ENCODE data around the gene PRKD1. TPM values are rescaled to one million over a fixed set of nuclear protein-coding genes. Genes with fewer than 3 reads are reported as not detected.

The PRKD1 gene
- total RNA-seq, 2 experiments from 2014 or later: not detected

DNA sequence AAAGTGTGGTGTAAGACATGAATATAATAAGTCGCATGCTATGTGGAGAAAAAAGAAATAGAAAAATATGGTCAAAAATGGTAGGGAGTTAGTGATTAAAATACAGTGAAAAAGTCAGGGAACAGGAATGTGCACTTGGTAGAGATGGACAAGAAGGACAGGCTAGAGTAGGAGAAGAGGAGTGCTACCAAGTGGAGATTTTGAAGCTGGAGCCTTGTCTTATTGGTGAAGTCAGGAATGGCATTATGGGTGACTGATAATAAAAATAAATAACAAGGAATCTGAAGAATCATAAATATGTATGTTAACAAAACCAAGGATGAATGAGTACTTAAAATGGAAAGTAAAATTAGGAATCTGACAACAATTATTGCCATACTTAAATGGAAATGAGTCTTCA is 204.8 kb downstream of the PRKD1 start:
- no peaks in the 10 kb centered on the region for H3K9me3 ChIP-seq (ENCODE audit: control insufficient read depth in 1 of 2, insufficient read depth in 1 of 2, low read length in 2 of 2)
- no peaks in the 10 kb centered on the region for H3K27me3 ChIP-seq (ENCODE audit: control insufficient read depth in 1 of 2, insufficient read depth in 2 of 2, low read length in 2 of 2)
- ChIA-PET CTCF (no interaction called here), POLR2A (no interaction called here)
- Mint-ChIP-seq H3K9me3 (peaks cover 14% of the 10 kb centered on the region), H3K4me3 (no peak overlapping the region), H3K36me3 (ENCODE audit: low read depth) (no peaks in the 10 kb centered on the region), H3K27ac (no peak overlapping the region), H3K4me1 (ENCODE audit: low read depth) (no peaks in the 10 kb centered on the region), H3K27me3 (no peaks in the 10 kb centered on the region)
- no peak overlapping the region for H3K27ac ChIP-seq (ENCODE audit: low read depth in 1 of 2, low read length in 2 of 2)
- no peak overlapping the region for H3K4me3 ChIP-seq (ENCODE audit: low read length)
- H3K36me3 ChIP-seq (ENCODE audit: insufficient read depth, low read length): no peaks in the 10 kb centered on the region
- intact Hi-C loops (cut with DNase I, micrococcal nuclease): no loop called here
- TF ChIP-seq, protein P1, sequence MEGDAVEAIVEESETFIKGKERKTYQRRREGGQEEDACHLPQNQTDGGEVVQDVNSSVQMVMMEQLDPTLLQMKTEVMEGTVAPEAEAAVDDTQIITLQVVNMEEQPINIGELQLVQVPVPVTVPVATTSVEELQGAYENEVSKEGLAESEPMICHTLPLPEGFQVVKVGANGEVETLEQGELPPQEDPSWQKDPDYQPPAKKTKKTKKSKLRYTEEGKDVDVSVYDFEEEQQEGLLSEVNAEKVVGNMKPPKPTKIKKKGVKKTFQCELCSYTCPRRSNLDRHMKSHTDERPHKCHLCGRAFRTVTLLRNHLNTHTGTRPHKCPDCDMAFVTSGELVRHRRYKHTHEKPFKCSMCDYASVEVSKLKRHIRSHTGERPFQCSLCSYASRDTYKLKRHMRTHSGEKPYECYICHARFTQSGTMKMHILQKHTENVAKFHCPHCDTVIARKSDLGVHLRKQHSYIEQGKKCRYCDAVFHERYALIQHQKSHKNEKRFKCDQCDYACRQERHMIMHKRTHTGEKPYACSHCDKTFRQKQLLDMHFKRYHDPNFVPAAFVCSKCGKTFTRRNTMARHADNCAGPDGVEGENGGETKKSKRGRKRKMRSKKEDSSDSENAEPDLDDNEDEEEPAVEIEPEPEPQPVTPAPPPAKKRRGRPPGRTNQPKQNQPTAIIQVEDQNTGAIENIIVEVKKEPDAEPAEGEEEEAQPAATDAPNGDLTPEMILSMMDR (IDR thresholded peaks at IDR 0.05): no peak
- no peaks in the 10 kb centered on the region for H3K4me1 ChIP-seq (ENCODE audit: insufficient read depth, low read length)
- ATAC-seq (ENCODE audit: poor library complexity) (no peak), DNase-seq (no peak)

- no peak overlapping the region for H3K27ac Mint-ChIP-seq
- peaks cover 12% of the 10 kb centered on the region for H3K9me3 Mint-ChIP-seq
- Histone ChIP-seq H3K36me3 (ENCODE audit: insufficient read depth, low read length) (no peaks in the 10 kb centered on the region), H3K27me3 (ENCODE audit: control insufficient read depth in 1 of 2, insufficient read depth in 2 of 2, low read length in 2 of 2) (no peaks in the 10 kb centered on the region), H3K4me3 (ENCODE audit: low read length) (no peak overlapping the region), H3K4me1 (ENCODE audit: insufficient read depth, low read length) (no peaks in the 10 kb centered on the region), H3K27ac (ENCODE audit: low read depth in 1 of 2, low read length in 2 of 2) (no peak overlapping the region), H3K9me3 (ENCODE audit: control insufficient read depth in 1 of 2, insufficient read depth in 1 of 2, low read length in 2 of 2) (no peaks in the 10 kb centered on the region)
- no peak for ATAC-seq (ENCODE audit: poor library complexity)
- H3K27me3 Mint-ChIP-seq: no peaks in the 10 kb centered on the region
- no peak for DNase-seq
- intact Hi-C loops (cut with DNase I, micrococcal nuclease): no loop called here
- ChIA-PET CTCF (no interaction called here), POLR2A (no interaction called here)
- H3K4me1 Mint-ChIP-seq (ENCODE audit: low read depth): no peaks in the 10 kb centered on the region
- no peak overlapping the region for H3K4me3 Mint-ChIP-seq
- H3K36me3 Mint-ChIP-seq (ENCODE audit: low read depth): no peaks in the 10 kb centered on the region
- TF ChIP-seq, protein P1 (IDR thresholded peaks at IDR 0.05): no peak
Measured at GRCh38 chr14:29721586-29721985, 206.1 kb downstream of the PRKD1 start.

DNA sequence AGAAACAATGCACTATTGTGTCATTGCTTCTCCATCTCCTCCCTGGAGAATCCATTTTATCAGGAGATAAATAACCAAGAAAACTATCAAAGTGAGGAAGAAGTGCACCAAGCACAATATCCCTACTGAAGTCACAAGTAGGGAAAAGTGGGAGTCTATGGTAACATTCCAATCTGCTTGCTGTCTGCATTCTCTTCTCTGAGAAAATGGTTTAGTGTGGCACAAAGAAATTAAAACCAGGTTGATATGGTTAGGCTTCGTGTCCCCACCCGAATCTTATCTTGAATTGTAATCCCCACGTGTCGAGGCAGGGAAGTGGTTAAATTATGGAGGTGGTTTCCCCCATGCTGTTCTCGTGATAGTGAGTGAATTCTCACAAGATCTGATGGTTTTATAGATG is 209.7 kb downstream of the PRKD1 start:
- no peaks in the 10 kb centered on the region for H3K4me1 ChIP-seq (ENCODE audit: insufficient read depth, low read length)
- no peak for ATAC-seq (ENCODE audit: poor library complexity)
- H3K27me3 Mint-ChIP-seq: no peaks in the 10 kb centered on the region

More for the DNA sequence above, 209.7 kb downstream of the PRKD1 start:
- CTCF ChIA-PET: no interaction called here
- no peak overlapping the region for H3K27ac Mint-ChIP-seq
- Histone ChIP-seq H3K27me3 (ENCODE audit: control insufficient read depth in 1 of 2, insufficient read depth in 2 of 2, low read length in 2 of 2) (no peaks in the 10 kb centered on the region), H3K36me3 (ENCODE audit: insufficient read depth, low read length) (no peaks in the 10 kb centered on the region), H3K9me3 (ENCODE audit: control insufficient read depth in 1 of 2, insufficient read depth in 1 of 2, low read length in 2 of 2) (no peaks in the 10 kb centered on the region), H3K27ac (ENCODE audit: low read depth in 1 of 2, low read length in 2 of 2) (no peak overlapping the region), H3K4me3 (ENCODE audit: low read length) (no peak overlapping the region)
- H3K9me3 Mint-ChIP-seq: peaks cover 10% of the 10 kb centered on the region
- no peak for DNase-seq
- TF ChIP-seq, protein P1 (IDR thresholded peaks at IDR 0.05): no peak
- intact Hi-C loops (cut with DNase I, micrococcal nuclease): no loop called here
- H3K4me3 Mint-ChIP-seq: no peak overlapping the region
- H3K36me3 Mint-ChIP-seq (ENCODE audit: low read depth): no peaks in the 10 kb centered on the region
- H3K4me1 Mint-ChIP-seq (ENCODE audit: low read depth): no peaks in the 10 kb centered on the region
- POLR2A ChIA-PET: no interaction called here
